ENCODE measurements around the gene MFAP3.

GRCh38 chr5:154044581-154044980 is 5.8 kb downstream of the MFAP3 start:
- TF ChIP-seq ZNF672 (CRISPR knock-in tag; IDR thresholded peaks at IDR 0.05), result no peak
- no peak for TF ChIP-seq ZNF550 (CRISPR knock-in tag; IDR thresholded peaks at IDR 0.05; ENCODE audit: borderline replicate concordance)
- no peak for TF ChIP-seq RBAK (CRISPR knock-in tag; IDR thresholded peaks at IDR 0.05)
- TF ChIP-seq, protein P1, sequence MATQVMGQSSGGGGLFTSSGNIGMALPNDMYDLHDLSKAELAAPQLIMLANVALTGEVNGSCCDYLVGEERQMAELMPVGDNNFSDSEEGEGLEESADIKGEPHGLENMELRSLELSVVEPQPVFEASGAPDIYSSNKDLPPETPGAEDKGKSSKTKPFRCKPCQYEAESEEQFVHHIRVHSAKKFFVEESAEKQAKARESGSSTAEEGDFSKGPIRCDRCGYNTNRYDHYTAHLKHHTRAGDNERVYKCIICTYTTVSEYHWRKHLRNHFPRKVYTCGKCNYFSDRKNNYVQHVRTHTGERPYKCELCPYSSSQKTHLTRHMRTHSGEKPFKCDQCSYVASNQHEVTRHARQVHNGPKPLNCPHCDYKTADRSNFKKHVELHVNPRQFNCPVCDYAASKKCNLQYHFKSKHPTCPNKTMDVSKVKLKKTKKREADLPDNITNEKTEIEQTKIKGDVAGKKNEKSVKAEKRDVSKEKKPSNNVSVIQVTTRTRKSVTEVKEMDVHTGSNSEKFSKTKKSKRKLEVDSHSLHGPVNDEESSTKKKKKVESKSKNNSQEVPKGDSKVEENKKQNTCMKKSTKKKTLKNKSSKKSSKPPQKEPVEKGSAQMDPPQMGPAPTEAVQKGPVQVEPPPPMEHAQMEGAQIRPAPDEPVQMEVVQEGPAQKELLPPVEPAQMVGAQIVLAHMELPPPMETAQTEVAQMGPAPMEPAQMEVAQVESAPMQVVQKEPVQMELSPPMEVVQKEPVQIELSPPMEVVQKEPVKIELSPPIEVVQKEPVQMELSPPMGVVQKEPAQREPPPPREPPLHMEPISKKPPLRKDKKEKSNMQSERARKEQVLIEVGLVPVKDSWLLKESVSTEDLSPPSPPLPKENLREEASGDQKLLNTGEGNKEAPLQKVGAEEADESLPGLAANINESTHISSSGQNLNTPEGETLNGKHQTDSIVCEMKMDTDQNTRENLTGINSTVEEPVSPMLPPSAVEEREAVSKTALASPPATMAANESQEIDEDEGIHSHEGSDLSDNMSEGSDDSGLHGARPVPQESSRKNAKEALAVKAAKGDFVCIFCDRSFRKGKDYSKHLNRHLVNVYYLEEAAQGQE (IDR thresholded peaks at IDR 0.05; ENCODE audit: borderline replicate concordance in 1 of 2, low read depth in 1 of 2, low read length in 2 of 2), result no peak
- TF ChIP-seq SMC3 (IDR thresholded peaks at IDR 0.05; ENCODE audit: low read length), result no peak
- no peak for TF ChIP-seq ZSCAN29 (CRISPR knock-in tag; conservative IDR thresholded peaks at IDR 0.05)
- TF ChIP-seq SP1 (IDR thresholded peaks at IDR 0.05), result no peak
- no peak for TF ChIP-seq SP1 (CRISPR knock-in tag; IDR thresholded peaks at IDR 0.05)
- TF ChIP-seq, protein P2, sequence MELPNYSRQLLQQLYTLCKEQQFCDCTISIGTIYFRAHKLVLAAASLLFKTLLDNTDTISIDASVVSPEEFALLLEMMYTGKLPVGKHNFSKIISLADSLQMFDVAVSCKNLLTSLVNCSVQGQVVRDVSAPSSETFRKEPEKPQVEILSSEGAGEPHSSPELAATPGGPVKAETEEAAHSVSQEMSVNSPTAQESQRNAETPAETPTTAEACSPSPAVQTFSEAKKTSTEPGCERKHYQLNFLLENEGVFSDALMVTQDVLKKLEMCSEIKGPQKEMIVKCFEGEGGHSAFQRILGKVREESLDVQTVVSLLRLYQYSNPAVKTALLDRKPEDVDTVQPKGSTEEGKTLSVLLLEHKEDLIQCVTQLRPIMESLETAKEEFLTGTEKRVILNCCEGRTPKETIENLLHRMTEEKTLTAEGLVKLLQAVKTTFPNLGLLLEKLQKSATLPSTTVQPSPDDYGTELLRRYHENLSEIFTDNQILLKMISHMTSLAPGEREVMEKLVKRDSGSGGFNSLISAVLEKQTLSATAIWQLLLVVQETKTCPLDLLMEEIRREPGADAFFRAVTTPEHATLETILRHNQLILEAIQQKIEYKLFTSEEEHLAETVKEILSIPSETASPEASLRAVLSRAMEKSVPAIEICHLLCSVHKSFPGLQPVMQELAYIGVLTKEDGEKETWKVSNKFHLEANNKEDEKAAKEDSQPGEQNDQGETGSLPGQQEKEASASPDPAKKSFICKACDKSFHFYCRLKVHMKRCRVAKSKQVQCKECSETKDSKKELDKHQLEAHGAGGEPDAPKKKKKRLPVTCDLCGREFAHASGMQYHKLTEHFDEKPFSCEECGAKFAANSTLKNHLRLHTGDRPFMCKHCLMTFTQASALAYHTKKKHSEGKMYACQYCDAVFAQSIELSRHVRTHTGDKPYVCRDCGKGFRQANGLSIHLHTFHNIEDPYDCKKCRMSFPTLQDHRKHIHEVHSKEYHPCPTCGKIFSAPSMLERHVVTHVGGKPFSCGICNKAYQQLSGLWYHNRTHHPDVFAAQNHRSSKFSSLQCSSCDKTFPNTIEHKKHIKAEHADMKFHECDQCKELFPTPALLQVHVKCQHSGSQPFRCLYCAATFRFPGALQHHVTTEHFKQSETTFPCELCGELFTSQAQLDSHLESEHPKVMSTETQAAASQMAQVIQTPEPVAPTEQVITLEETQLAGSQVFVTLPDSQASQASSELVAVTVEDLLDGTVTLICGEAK (IDR thresholded peaks at IDR 0.05), result no peak
- TF ChIP-seq, protein P2 (CRISPR knock-in tag; IDR thresholded peaks at IDR 0.05), result no peak
- no peak for TF ChIP-seq AHR (CRISPR knock-in tag; IDR thresholded peaks at IDR 0.05)
- TF ChIP-seq, protein P3, sequence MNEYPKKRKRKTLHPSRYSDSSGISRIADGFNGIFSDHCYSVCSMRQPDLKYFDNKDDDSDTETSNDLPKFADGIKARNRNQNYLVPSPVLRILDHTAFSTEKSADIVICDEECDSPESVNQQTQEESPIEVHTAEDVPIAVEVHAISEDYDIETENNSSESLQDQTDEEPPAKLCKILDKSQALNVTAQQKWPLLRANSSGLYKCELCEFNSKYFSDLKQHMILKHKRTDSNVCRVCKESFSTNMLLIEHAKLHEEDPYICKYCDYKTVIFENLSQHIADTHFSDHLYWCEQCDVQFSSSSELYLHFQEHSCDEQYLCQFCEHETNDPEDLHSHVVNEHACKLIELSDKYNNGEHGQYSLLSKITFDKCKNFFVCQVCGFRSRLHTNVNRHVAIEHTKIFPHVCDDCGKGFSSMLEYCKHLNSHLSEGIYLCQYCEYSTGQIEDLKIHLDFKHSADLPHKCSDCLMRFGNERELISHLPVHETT (CRISPR knock-in tag; conservative IDR thresholded peaks at IDR 0.05), result no peak
- no peak for TF ChIP-seq BCLAF1 (IDR thresholded peaks at IDR 0.05)
- TF ChIP-seq, protein P4, sequence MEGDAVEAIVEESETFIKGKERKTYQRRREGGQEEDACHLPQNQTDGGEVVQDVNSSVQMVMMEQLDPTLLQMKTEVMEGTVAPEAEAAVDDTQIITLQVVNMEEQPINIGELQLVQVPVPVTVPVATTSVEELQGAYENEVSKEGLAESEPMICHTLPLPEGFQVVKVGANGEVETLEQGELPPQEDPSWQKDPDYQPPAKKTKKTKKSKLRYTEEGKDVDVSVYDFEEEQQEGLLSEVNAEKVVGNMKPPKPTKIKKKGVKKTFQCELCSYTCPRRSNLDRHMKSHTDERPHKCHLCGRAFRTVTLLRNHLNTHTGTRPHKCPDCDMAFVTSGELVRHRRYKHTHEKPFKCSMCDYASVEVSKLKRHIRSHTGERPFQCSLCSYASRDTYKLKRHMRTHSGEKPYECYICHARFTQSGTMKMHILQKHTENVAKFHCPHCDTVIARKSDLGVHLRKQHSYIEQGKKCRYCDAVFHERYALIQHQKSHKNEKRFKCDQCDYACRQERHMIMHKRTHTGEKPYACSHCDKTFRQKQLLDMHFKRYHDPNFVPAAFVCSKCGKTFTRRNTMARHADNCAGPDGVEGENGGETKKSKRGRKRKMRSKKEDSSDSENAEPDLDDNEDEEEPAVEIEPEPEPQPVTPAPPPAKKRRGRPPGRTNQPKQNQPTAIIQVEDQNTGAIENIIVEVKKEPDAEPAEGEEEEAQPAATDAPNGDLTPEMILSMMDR (CRISPR knock-in tag; IDR thresholded peaks at IDR 0.05), result no peak
- no peak for TF ChIP-seq ZNF121 (CRISPR knock-in tag; IDR thresholded peaks at IDR 0.05)
- TF ChIP-seq, protein P5, sequence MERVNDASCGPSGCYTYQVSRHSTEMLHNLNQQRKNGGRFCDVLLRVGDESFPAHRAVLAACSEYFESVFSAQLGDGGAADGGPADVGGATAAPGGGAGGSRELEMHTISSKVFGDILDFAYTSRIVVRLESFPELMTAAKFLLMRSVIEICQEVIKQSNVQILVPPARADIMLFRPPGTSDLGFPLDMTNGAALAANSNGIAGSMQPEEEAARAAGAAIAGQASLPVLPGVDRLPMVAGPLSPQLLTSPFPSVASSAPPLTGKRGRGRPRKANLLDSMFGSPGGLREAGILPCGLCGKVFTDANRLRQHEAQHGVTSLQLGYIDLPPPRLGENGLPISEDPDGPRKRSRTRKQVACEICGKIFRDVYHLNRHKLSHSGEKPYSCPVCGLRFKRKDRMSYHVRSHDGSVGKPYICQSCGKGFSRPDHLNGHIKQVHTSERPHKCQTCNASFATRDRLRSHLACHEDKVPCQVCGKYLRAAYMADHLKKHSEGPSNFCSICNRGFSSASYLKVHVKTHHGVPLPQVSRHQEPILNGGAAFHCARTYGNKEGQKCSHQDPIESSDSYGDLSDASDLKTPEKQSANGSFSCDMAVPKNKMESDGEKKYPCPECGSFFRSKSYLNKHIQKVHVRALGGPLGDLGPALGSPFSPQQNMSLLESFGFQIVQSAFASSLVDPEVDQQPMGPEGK (CRISPR knock-in tag; IDR thresholded peaks at IDR 0.05), result no peak
